Measurements from ENCODE around the gene RASGEF1B. TPM values are rescaled to one million over a fixed set of nuclear protein-coding genes. Genes with fewer than 3 reads are reported as not detected.

RASGEF1B gene
- total and polyA plus RNA-seq, 2 experiments from 2014 or later, result 2.8 to 5.2 TPM

DNA sequence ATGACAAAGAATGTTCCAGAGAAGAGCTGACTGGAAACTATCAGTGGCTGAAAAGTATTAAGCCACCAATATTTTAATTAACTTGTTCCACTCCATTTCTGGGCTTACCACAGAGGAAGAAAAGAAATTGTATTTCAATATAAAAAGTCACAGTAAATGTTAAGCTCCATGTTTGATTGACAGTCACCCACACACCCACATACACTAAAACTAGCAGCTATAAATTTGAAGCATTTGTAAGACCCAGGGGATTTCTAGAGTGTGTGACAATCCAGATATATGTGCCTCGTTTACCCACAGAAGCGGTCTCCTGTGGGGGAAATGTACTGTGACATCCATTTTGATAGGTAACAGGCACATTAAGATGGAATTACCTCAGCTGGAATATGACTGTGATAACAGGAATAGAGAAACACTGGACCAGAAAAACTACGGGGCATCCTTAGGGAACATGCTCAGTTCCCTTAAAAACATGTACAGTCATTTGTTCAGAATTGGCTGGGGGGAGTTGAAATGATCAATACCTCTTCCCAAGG lies 39.0 kb upstream of the RASGEF1B start:
- Histone ChIP-seq H3K36me3 (ENCODE audit: insufficient read depth) (no peaks in the 10 kb centered on the region), H3K27me3 (ENCODE audit: insufficient read depth) (no peaks in the 10 kb centered on the region), H3K4me2 (no peak overlapping the region), H3K9me2 (ENCODE audit: insufficient read depth) (no peaks in the 10 kb centered on the region), H3K4me3 (no peak overlapping the region), H3F3A (replicated peaks; ENCODE audit: low read depth) (no peaks in the 10 kb centered on the region), H4K20me1 (replicated peaks; ENCODE audit: insufficient read depth) (no peaks in the 10 kb centered on the region), H3K79me2 (replicated peaks; ENCODE audit: insufficient read depth) (no peaks in the 10 kb centered on the region), H3K4me1 (ENCODE audit: insufficient read depth) (peaks cover 18% of the 10 kb centered on the region), H3K27ac (ENCODE audit: low read depth) (no peak overlapping the region), H2AFZ (no peak overlapping the region)
- DNase-seq (ENCODE audit: low spot score) (no peak), ATAC-seq (no peak)
- H3K27me3 Mint-ChIP-seq (ENCODE audit: insufficient read depth, low read depth, poor library complexity), result no peaks in the 10 kb centered on the region
- TF ChIP-seq, protein P1, sequence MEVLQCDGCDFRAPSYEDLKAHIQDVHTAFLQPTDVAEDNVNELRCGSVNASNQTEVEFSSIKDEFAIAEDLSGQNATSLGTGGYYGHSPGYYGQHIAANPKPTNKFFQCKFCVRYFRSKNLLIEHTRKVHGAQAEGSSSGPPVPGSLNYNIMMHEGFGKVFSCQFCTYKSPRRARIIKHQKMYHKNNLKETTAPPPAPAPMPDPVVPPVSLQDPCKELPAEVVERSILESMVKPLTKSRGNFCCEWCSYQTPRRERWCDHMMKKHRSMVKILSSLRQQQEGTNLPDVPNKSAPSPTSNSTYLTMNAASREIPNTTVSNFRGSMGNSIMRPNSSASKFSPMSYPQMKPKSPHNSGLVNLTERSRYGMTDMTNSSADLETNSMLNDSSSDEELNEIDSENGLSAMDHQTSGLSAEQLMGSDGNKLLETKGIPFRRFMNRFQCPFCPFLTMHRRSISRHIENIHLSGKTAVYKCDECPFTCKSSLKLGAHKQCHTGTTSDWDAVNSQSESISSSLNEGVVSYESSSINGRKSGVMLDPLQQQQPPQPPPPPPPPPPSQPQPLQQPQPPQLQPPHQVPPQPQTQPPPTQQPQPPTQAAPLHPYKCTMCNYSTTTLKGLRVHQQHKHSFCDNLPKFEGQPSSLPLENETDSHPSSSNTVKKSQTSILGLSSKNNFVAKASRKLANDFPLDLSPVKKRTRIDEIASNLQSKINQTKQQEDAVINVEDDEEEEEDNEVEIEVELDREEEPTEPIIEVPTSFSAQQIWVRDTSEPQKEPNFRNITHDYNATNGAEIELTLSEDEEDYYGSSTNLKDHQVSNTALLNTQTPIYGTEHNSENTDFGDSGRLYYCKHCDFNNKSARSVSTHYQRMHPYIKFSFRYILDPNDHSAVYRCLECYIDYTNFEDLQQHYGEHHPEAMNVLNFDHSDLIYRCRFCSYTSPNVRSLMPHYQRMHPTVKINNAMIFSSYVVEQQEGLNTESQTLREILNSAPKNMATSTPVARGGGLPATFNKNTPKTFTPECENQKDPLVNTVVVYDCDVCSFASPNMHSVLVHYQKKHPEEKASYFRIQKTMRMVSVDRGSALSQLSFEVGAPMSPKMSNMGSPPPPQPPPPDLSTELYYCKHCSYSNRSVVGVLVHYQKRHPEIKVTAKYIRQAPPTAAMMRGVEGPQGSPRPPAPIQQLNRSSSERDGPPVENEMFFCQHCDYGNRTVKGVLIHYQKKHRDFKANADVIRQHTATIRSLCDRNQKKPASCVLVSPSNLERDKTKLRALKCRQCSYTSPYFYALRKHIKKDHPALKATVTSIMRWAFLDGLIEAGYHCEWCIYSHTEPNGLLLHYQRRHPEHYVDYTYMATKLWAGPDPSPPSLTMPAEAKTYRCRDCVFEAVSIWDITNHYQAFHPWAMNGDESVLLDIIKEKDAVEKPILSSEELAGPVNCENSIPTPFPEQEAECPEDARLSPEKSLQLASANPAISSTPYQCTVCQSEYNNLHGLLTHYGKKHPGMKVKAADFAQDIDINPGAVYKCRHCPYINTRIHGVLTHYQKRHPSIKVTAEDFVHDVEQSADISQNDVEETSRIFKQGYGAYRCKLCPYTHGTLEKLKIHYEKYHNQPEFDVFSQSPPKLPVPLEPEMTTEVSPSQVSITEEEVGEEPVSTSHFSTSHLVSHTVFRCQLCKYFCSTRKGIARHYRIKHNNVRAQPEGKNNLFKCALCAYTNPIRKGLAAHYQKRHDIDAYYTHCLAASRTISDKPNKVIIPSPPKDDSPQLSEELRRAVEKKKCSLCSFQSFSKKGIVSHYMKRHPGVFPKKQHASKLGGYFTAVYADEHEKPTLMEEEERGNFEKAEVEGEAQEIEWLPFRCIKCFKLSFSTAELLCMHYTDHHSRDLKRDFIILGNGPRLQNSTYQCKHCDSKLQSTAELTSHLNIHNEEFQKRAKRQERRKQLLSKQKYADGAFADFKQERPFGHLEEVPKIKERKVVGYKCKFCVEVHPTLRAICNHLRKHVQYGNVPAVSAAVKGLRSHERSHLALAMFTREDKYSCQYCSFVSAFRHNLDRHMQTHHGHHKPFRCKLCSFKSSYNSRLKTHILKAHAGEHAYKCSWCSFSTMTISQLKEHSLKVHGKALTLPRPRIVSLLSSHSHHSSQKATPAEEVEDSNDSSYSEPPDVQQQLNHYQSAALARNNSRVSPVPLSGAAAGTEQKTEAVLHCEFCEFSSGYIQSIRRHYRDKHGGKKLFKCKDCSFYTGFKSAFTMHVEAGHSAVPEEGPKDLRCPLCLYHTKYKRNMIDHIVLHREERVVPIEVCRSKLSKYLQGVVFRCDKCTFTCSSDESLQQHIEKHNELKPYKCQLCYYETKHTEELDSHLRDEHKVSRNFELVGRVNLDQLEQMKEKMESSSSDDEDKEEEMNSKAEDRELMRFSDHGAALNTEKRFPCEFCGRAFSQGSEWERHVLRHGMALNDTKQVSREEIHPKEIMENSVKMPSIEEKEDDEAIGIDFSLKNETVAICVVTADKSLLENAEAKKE (CRISPR knock-in tag; IDR thresholded peaks at IDR 0.05), result no peak
- TF ChIP-seq ZNF114 (CRISPR knock-in tag; IDR thresholded peaks at IDR 0.05) (no peak), POLR2AphosphoS5 (IDR thresholded peaks at IDR 0.05; ENCODE audit: low read depth) (no peak), EZH2 (IDR thresholded peaks at IDR 0.05; ENCODE audit: low read depth, unreplicated experiment) (no peak), STAT1 (IDR thresholded peaks at IDR 0.05; ENCODE audit: unreplicated experiment) (no peak), NANOG (IDR thresholded peaks at IDR 0.05; ENCODE audit: borderline replicate concordance) (no peak), ZNF331 (CRISPR knock-in tag; IDR thresholded peaks at IDR 0.05; ENCODE audit: low read depth) (no peak), EZH2phosphoT487 (IDR thresholded peaks at IDR 0.05; ENCODE audit: unreplicated experiment) (no peak), JUNB (IDR thresholded peaks at IDR 0.05; ENCODE audit: unreplicated experiment) (no peak), CREB1 (CRISPR knock-in tag; IDR thresholded peaks at IDR 0.05; ENCODE audit: low read depth) (no peak)
- TF ChIP-seq, protein P2, sequence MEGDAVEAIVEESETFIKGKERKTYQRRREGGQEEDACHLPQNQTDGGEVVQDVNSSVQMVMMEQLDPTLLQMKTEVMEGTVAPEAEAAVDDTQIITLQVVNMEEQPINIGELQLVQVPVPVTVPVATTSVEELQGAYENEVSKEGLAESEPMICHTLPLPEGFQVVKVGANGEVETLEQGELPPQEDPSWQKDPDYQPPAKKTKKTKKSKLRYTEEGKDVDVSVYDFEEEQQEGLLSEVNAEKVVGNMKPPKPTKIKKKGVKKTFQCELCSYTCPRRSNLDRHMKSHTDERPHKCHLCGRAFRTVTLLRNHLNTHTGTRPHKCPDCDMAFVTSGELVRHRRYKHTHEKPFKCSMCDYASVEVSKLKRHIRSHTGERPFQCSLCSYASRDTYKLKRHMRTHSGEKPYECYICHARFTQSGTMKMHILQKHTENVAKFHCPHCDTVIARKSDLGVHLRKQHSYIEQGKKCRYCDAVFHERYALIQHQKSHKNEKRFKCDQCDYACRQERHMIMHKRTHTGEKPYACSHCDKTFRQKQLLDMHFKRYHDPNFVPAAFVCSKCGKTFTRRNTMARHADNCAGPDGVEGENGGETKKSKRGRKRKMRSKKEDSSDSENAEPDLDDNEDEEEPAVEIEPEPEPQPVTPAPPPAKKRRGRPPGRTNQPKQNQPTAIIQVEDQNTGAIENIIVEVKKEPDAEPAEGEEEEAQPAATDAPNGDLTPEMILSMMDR (conservative IDR thresholded peaks at IDR 0.05; ENCODE audit: low read depth in 2 of 2), result no peak
- TF ChIP-seq, protein P3, sequence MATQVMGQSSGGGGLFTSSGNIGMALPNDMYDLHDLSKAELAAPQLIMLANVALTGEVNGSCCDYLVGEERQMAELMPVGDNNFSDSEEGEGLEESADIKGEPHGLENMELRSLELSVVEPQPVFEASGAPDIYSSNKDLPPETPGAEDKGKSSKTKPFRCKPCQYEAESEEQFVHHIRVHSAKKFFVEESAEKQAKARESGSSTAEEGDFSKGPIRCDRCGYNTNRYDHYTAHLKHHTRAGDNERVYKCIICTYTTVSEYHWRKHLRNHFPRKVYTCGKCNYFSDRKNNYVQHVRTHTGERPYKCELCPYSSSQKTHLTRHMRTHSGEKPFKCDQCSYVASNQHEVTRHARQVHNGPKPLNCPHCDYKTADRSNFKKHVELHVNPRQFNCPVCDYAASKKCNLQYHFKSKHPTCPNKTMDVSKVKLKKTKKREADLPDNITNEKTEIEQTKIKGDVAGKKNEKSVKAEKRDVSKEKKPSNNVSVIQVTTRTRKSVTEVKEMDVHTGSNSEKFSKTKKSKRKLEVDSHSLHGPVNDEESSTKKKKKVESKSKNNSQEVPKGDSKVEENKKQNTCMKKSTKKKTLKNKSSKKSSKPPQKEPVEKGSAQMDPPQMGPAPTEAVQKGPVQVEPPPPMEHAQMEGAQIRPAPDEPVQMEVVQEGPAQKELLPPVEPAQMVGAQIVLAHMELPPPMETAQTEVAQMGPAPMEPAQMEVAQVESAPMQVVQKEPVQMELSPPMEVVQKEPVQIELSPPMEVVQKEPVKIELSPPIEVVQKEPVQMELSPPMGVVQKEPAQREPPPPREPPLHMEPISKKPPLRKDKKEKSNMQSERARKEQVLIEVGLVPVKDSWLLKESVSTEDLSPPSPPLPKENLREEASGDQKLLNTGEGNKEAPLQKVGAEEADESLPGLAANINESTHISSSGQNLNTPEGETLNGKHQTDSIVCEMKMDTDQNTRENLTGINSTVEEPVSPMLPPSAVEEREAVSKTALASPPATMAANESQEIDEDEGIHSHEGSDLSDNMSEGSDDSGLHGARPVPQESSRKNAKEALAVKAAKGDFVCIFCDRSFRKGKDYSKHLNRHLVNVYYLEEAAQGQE (IDR thresholded peaks at IDR 0.05; ENCODE audit: unreplicated experiment), result no peak
- TF ChIP-seq, protein P4, sequence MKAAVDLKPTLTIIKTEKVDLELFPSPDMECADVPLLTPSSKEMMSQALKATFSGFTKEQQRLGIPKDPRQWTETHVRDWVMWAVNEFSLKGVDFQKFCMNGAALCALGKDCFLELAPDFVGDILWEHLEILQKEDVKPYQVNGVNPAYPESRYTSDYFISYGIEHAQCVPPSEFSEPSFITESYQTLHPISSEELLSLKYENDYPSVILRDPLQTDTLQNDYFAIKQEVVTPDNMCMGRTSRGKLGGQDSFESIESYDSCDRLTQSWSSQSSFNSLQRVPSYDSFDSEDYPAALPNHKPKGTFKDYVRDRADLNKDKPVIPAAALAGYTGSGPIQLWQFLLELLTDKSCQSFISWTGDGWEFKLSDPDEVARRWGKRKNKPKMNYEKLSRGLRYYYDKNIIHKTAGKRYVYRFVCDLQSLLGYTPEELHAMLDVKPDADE (IDR thresholded peaks at IDR 0.05), result no peak
- no peaks in the 10 kb centered on the region for H3K9me3 Mint-ChIP-seq
- peaks cover 40% of the 10 kb centered on the region for H3K4me1 Mint-ChIP-seq
- no peak overlapping the region for H3K4me3 Mint-ChIP-seq
- no peak overlapping the region for H3K27ac Mint-ChIP-seq
- no peaks in the 10 kb centered on the region for H3K36me3 Mint-ChIP-seq (ENCODE audit: low read depth)

All from GM23338 (cell line).